Measurements from ENCODE around the gene PDIA6.
"Not testable (repeated sequence)": the region's sequence is repeated elsewhere in the genome, so short reads cannot be mapped to it uniquely, and the experiment has no call there.

Gene PDIA6

GRCh38 chr2:10780821-10781220, 31.8 kb downstream of the PDIA6 start:
- DNase-seq (ENCODE audit: low read depth) = not testable (repeated sequence)

- DNase-seq (ENCODE audit: low read depth) = no peak
Observed at GRCh38 chr2:10780491-10780820, 32.1 kb downstream of the PDIA6 start.

GRCh38 chr2:10779776-10780490, 32.7 kb downstream of the PDIA6 start:
- no peak for DNase-seq (ENCODE audit: low read depth)

- DNase-seq (ENCODE audit: low read depth) = no peak
Observed at GRCh38 chr2:10778724-10779115, 33.9 kb downstream of the PDIA6 start.

GRCh38 chr2:10777842-10778723, 34.5 kb downstream of the PDIA6 start:
- DNase-seq (ENCODE audit: low read depth) = no peak

GRCh38 chr2:10777111-10777841, 35.3 kb downstream of the PDIA6 start:
- DNase-seq (ENCODE audit: low read depth) = no peak

- DNase-seq (ENCODE audit: low read depth) = no peak
Observed at GRCh38 chr2:10776231-10776977, 36.2 kb downstream of the PDIA6 start.

GRCh38 chr2:10775831-10776230, 36.8 kb downstream of the PDIA6 start:
- no peak for DNase-seq (ENCODE audit: low read depth)

- no peak for DNase-seq (ENCODE audit: low read depth)
Observed at GRCh38 chr2:10775021-10775780, 37.4 kb downstream of the PDIA6 start.

- no peak for DNase-seq (ENCODE audit: low read depth)
Observed at GRCh38 chr2:10774394-10774793, 38.2 kb downstream of the PDIA6 start.

GRCh38 chr2:10773821-10774341, 38.7 kb downstream of the PDIA6 start:
- DNase-seq (ENCODE audit: low read depth) = no peak

GRCh38 chr2:10772868-10773215, 39.7 kb downstream of the PDIA6 start:
- no peak for DNase-seq (ENCODE audit: low read depth)

- no peak for DNase-seq (ENCODE audit: low read depth)
Observed at GRCh38 chr2:10772201-10772867, 40.3 kb downstream of the PDIA6 start.

GRCh38 chr2:10771786-10772185, 40.8 kb downstream of the PDIA6 start:
- DNase-seq (ENCODE audit: low read depth) = no peak

- no peak for DNase-seq (ENCODE audit: low read depth)
Observed at GRCh38 chr2:10770956-10771750, 41.4 kb downstream of the PDIA6 start.

- no peak for DNase-seq (ENCODE audit: low read depth)
Observed at GRCh38 chr2:10768063-10768507, 44.5 kb downstream of the PDIA6 start.

GRCh38 chr2:10765914-10766313, 46.7 kb downstream of the PDIA6 start:
- no peak for DNase-seq (ENCODE audit: low read depth)

GRCh38 chr2:10765461-10765860, 47.1 kb downstream of the PDIA6 start:
- no peak for DNase-seq (ENCODE audit: low read depth)

- DNase-seq (ENCODE audit: low read depth) = no peak
Observed at GRCh38 chr2:10764896-10765295, 47.7 kb downstream of the PDIA6 start.
